ENCODE results near the gene PSMA8.
"Not testable (repeated sequence)": the region's sequence is repeated elsewhere in the genome, so short reads cannot be mapped to it uniquely, and the experiment has no call there.

The PSMA8 gene

DNA sequence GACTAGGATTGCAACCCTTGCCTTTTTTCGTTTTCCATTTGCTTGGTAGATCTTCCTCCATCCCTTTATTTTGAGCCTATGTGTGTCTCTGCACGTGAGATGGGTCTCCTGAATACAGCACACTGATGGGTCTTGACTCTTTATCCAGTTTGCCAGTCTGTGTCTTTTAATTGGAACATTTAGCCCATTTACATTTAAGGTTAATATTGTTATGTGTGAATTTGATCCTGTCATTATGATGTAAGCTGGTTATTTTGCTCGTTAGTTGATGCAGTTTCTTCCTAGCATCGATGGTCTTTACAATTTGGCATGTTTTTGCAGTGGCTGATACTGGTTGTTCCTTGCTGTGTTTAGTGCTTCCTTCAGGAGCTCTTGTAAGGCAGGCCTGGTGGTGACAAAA is 108.7 kb downstream of the PSMA8 start:
- not testable (repeated sequence) for DNase-seq

Data from SIG-M5 (cell line).